ENCODE results near the gene RAB11FIP4.
"Not testable (repeated sequence)": the region's sequence is repeated elsewhere in the genome, so short reads cannot be mapped to it uniquely, and the experiment has no call there.

The RAB11FIP4 gene, protein sequence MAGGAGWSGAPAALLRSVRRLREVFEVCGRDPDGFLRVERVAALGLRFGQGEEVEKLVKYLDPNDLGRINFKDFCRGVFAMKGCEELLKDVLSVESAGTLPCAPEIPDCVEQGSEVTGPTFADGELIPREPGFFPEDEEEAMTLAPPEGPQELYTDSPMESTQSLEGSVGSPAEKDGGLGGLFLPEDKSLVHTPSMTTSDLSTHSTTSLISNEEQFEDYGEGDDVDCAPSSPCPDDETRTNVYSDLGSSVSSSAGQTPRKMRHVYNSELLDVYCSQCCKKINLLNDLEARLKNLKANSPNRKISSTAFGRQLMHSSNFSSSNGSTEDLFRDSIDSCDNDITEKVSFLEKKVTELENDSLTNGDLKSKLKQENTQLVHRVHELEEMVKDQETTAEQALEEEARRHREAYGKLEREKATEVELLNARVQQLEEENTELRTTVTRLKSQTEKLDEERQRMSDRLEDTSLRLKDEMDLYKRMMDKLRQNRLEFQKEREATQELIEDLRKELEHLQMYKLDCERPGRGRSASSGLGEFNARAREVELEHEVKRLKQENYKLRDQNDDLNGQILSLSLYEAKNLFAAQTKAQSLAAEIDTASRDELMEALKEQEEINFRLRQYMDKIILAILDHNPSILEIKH

DNA sequence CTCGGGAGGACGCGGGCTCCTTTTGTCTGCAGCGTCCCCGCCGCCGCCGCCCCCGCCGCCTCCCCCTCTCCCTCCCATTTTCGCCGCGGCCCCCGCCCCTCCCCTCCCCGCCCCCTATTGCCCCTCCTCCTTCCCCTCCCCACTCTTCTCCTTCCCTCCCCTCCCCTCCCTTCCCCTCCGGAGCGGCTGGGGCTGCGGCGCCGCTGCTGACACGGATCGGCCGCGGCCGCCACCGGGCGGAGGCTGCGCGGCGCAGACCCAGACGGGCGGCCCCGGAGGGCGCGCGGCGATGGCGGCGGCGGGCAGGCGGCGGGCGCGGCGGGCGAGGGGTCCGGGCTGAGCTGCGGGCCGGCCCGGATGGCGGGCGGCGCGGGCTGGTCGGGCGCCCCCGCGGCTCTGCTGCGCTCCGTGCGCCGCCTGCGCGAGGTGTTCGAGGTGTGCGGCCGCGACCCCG is at the start of gene RAB11FIP4:
Gene RAB11FIP4 (plus strand): TSS at position 180 of the 454 bp plus-strand sequence. CDS start 178 bp downstream, at position 358.
- no peak for DNase-seq (ENCODE audit: low read depth in 3 of 3, low spot score in 1 of 3)

DNA sequence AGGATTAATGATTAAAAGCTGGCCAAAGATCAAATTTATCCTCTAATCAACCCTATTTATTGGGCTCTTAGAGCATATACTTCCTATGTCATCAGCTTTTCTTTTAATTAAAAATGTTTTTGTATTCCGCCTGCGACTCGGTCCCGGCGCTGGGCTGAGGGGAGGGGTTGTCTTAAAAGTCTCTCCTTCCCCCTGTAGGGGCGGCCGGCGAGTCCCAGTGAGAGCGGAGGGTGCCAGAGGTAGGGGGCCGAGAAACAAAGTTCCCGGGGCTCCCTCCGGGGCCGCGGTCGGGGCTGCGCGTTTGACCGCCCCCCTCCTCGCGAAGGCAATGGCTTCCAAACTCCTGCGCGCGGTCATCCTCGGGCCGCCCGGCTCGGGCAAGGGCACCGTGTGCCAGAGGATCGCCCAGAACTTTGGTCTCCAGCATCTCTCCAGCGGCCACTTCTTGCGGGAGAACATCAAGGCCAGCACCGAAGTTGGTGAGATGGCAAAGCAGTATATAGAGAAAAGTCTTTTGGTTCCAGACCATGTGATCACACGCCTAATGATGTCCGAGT is 46.2 kb upstream of the RAB11FIP4 start:
- DNase-seq (ENCODE audit: low read depth in 3 of 3, low spot score in 1 of 3) = not testable (repeated sequence)

DNA sequence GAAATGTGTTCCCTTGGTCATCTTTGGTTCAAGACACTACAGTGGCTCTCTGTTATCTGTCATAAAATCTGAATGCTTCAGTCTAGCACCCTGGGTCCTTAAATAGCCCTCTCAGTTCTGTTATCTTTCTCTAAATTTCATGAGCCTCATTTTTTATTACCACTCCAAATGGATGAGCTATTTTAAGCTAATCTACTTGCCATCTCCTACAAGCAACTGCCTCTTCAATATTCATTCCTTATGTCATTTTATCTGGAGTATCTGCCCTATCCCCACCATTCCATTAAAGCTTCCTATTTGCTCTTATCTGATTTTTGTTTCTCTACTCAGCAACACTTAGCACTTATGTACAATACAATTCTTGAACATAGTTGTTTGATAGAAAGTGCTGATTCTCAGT is 42.0 kb upstream of the RAB11FIP4 start:
- DNase-seq (ENCODE audit: low read depth in 3 of 3, low spot score in 1 of 3) = no peak

DNA sequence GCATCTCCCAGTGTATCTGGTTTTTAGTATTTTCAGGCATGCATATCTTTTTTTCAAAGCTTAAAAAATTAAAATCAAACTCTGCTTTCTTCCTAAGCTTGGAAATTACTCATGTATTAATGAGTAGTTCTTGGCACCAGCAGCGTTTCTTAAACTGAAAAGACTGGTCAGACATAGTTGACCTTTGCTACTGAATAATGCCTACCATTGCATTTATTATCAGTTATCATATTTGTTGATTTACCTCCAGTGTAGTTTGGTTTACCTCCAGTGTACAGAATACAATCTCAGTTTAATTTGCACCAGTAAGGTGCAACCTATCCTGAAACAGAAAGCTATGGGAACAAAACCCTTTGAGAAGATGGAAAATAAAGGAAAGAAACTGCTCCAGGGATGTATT is 35.5 kb upstream of the RAB11FIP4 start:
- DNase-seq (ENCODE audit: low read depth in 3 of 3, low spot score in 1 of 3) = no peak

DNA sequence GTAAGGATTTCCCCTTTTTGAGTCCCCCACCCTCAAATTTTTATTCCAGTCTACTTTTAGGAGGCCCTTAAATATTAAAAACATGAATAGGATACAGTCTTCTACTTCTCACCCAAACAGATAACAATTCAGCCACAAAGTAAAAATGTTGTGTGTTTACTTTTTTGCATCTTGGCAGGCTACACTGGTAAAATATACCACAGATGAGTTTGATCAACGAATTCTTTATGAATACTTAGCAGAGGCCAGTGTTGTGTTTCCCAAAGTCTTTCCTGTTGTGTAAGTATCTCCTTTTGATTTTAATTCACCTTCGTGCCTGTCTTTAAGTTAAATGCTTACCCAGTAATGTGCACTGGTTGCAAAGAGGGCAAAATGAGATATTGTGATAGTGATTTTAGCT is 34.4 kb upstream of the RAB11FIP4 start:
- no peak for DNase-seq (ENCODE audit: low read depth in 3 of 3, low spot score in 1 of 3)

DNA sequence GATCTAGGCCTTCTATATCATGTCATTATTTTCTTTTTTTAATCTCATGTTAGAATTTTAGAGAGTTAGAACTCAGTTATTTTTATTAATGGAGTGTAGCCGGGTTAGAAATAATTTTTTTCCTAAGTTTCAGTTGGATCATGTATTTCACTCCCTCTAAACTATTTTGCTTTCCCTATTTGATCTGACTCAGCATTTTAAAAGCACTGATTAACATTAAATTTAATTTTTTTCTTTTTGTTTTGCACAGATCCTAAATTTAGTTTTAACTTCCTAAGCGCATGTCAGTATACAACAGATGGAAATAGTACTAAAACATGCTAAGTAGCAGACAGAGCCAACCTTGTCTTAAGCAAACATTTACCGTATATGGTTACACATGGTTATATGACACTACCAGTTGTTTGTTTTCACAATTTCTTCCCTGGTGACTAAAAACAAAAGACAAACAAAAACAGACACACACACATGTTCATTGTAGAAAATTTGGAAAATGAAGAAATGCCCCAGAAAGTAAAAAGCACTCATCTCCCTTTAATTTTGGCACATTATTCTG is 33.6 kb upstream of the RAB11FIP4 start:
- no peak for DNase-seq (ENCODE audit: low read depth in 3 of 3, low spot score in 1 of 3)

DNA sequence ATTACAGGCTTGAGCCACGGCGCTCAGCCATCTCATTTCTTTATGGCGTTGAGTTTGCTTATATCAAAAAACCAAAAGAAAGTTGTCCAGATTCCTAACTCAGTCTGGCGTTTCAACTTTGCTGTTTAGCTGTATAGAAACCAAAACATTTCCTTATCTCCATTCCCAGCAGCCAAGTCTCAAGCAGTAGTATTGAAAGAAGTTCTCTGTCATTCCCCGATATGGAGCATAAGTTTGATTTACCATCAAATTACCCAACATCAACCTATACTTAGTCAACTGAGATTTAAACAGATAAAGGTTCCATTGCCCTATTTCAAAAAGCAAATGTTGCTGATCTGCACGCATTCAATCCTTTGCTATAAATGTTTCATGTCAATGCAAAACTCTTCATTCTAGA is 27.5 kb upstream of the RAB11FIP4 start:
- DNase-seq (ENCODE audit: low read depth in 3 of 3, low spot score in 1 of 3) = no peak

DNA sequence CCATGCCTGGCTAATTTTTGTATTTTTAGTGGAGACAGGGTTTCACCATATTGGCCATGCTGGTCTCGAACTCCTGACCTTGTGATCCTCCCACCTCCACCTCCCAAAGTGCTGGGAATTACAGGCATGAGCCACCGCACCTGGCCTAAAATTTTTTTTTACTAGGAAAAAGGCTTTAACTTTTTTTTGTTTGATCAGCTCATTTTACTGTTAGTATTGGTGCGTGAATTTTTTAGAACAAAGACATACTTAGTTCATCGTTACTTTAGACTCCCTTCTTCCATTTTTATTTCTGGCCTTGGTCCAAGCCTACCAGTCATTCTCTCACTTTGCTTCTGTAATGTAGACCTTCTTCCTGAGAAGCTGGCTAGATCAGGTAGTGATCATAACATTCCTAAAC is 25.4 kb upstream of the RAB11FIP4 start:
- DNase-seq (ENCODE audit: low read depth in 3 of 3, low spot score in 1 of 3) = no peak

DNA sequence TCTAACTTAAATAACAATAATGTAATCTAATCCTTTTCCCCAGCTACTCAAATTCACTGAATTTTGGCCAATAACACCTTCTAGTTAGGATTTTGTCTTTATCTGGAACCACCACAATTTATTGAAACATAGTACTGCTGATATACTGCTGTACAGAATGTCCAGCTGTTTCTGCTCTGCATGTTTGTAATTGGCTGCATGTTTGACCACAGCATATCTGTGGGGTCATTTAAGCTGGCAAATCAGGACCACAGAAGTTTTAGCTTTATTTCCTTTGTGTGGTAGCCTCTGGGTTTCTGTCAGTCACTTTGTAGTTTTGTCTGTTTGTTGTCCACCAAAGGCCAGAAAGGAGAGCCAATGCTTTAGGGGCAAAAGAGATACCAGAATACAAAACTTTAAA is 22.2 kb upstream of the RAB11FIP4 start:
- DNase-seq (ENCODE audit: low read depth in 3 of 3, low spot score in 1 of 3) = no peak

DNA sequence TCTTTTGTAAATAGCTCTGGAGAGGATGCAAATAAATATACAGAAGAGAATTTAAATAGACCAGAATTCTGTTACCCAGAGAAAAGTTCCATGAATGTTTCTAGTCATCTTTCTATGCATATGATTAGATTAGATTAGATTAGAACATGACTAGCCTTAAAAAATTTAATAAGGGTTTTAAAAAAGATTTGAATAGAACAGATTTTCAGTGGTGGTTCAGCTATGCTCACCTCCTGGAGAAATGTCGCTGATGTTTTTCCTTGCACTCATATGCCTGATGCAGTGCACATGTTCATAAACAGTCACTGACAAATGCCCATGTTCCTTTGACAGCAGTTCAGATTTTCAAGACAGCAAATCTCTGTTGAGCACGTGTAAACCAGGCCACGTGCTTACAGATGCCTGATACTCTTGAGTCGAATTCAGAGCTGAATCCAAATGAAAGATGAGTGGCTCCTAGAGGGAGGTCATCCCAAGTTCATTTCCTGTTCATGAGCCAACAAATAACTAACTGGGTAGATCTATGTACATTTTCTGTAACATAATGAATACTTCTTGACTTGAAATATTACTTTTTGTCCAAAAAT is 19.9 kb upstream of the RAB11FIP4 start:
- DNase-seq (ENCODE audit: low read depth in 3 of 3, low spot score in 1 of 3) = no peak

DNA sequence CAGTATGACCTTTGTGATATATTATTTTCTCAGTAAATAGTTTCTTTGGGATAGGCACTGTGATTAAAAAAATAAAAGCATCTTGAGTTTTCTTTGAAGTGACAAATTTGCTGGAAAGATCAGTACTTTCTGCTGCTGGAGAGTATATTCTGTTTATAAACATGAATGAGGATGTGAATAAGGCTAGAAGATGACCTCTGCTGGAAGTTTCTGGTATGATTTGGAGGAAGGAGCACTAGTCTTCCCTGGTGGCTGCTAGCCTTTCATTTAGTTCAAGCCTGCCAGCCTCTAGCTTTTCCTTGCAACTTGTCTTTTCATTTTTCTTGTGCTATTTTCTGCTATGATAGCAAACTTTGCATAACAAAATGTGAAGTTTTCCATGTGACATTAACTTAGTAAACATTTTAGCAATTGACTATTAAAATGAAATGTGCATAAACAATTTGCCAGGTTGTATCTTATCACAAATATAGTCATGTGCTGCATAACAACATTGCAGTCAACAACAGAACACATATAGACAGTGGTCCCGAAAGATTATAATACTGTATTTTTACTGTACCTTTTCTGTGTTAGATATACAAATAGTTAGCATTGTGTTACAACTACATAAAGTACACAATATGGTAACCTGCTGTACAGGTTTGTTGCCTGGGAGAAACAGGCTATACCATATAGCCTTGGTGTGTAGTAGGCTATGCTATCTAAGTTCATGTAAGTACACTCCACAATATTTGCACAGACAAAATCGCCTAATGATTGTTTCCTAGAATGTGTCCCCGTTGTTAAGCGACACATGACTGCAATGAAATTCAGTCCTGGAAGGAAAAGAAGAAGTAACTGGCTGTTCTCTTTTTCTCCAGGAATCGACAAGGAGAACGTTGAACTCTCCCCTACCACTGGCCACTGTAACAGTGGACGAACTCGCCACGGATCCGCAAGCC is 18.1 kb upstream of the RAB11FIP4 start:
- no peak for DNase-seq (ENCODE audit: low read depth in 3 of 3, low spot score in 1 of 3)

DNA sequence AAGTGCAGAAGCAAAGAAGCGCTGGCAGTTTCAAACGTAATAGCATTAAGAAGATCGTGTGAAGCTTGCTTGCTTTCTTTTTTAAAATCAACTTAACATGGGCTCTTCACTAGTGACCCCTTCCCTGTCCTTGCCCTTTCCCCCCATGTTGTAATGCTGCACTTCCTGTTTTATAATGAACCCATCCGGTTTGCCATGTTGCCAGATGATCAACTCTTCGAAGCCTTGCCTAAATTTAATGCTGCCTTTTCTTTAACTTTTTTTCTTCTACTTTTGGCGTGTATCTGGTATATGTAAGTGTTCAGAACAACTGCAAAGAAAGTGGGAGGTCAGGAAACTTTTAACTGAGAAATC is 17.4 kb upstream of the RAB11FIP4 start:
- DNase-seq (ENCODE audit: low read depth in 3 of 3, low spot score in 1 of 3) = no peak

DNA sequence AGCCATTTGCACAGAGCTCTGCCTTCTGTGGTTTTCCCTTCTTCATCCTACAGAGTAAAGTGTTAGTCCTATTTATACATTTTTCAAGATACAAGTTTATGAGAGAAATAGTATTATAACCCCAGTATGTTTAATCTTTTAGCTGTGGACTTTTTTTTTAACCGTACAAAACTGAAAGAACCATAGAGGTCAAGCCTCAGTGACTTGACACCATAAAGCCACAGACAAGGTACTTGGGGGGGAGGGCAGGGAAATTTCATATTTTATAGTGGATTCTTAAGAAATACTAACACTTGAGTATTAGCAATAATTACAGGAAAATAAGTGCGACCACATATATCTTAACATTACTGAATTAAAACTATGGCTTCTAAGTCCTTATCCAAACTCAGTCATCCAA is 17.0 kb upstream of the RAB11FIP4 start:
- DNase-seq (ENCODE audit: low read depth in 3 of 3, low spot score in 1 of 3) = no peak

DNA sequence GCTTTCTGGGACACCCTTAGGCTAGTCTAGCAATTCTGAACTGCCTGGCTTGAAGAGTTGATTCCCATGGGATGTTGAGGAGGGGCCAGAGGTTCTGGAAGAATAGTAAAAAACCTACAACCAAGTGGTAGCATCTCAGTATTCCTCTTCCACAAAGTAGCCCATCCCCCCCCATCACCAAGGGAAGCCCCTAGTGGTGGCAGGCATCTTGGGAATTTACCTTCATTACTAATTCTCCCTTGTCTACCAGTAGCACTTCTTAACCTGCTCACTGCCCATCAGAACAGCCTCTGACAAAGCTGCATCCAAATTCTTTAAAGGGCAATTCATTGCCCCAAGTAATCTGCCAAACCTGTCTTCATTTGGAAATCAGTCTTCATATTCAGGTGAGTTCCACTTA is 12.8 kb upstream of the RAB11FIP4 start:
- no peak for DNase-seq (ENCODE audit: low read depth in 3 of 3, low spot score in 1 of 3)

DNA sequence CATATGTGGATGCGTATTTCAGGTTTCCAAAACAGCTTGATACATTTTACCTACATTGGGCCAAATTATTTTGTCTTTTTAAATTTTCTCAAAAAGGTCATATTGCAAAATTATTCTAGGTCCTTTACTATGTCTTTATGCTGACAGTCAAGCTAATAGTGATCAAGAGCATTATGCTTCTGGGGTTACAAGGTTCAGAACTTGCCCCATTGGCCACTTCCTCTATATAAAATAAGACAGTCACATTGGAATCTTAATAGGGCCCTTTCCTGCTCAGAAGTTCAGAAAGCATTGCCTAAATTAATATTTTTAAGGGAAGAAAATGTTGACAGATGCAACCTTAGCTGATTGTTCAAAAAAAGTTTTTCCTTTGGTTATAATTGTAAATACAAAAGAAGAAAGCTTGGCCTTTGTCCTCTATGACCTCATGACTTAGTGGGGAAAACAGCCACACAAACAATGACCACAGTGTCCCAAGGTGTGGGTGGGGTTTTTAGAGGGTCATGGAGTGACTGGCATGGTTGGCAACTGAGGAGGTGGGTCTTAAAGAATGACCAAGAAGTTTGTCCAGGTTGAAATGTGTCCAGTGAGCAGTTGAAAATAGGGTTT is 11.8 kb upstream of the RAB11FIP4 start:
- no peak for DNase-seq (ENCODE audit: low read depth in 3 of 3, low spot score in 1 of 3)

DNA sequence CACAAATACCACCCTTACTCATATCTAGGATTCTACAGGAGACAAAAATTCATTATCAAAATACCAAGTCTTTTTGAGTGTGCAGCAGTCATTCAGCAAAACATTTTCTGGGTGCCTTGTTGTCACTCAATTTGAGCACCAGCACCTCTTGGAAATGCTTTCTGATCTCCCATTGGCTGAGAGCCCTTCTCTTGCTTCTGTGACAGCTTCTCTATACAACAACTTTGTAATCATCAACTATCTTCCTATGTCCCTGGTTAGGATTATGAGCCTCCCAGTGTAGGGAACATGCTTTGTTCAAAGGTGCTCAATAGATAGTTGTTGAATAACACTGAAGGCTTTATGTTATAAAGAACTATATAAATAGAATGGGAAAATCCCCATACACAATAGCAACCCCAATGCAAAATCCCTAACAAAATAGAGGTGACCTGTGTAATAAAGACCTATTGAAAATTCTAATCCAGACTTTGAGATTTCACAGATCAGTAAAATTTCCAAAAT is 10.3 kb upstream of the RAB11FIP4 start:
- DNase-seq (ENCODE audit: low read depth in 3 of 3, low spot score in 1 of 3) = no peak

DNA sequence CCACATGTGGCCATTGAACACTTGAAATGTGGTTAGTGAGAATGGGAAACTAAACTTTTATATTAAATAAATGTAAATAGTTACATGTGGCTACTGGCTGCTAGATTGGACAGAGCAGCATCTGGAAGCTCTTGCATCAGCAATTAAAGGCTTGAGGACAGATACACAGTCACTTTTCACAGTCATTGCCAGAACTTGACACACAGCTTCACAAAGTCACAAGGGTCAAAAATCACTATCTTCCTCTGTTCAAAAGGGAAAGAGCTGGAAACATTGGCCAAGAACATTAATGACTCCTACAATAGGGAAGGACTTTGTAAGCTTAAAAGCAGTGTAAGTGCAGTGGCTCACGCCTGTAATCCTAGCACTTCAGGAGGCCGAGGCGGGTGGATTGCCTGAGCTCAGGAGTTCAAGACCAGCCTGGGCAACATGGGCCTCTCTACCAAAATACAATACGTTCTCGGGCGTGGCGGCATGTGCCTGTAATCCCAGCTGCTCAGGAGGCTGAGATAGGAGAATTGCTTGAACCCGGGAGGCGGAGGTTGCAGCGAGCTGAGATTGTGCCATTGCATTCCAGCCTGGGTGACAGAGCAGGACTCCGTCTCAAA is 8.7 kb upstream of the RAB11FIP4 start:
- DNase-seq (ENCODE audit: low read depth in 3 of 3, low spot score in 1 of 3) = not testable (repeated sequence)

DNA sequence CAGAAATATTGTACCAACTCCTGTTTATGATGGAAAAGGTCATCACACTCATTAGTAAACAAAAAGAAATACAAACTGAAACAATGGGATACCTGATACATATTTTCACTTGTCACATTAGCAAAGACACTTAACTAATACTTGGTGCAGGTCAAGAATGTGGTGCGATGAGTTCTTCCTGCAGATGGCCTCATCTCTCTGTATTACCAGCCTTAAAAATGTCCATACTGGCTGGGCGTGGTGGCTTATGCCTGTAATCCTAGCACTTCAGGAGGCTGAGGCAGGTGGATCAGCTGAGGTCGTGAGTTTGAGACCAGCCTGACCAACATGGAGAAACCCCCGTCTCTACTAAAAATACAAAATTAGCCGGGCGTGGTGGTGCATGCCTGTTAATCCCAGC is 8.0 kb upstream of the RAB11FIP4 start:
- DNase-seq (ENCODE audit: low read depth in 3 of 3, low spot score in 1 of 3) = not testable (repeated sequence)

DNA sequence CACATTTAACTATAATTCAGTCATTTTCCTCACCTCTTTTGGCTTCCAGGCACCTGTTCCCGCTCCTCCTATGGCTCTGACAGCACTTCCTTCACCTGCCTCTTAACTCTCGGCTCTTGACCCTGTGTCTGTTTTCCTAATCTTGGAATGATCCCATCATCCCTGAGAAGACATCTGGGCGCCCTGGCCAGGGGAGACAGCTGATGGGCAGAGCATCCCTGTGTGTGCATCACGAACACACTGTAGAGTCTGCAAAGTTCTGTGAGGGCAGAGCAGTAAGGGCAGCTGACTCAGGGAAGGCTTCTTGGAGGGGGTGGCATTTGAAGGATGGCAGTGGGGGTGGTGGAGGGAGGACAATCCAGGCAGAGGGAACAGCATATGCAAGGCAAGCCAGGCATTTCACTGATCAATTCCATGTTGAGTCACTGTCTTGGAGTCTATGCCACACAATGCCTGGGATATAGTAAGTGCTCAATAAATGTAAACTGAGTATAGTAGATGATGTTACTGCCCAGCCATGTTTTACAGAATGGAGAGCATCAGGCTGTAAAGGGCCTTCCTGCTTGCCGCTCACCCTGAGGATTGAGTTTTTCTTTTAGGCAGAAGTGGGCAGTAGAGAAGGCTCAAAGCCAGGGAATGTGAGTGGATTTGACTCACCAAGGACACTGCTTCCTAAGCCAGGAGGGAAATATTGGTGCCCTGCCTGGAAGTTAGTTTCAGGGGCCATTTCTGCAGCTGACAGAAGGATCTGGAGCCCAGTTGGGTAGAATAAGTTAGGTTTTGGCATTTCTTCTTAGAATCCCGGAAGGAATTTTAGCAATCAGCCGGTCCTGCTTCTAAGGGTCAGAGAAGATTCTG is 5.8 kb upstream of the RAB11FIP4 start:
- no peak for DNase-seq (ENCODE audit: low read depth in 3 of 3, low spot score in 1 of 3)

Measured in stimulated activated CD4-positive, alpha-beta T cell treated with anti-CD3 and anti-CD28 coated beads, TNF-alpha, amount 100 ng/mL, for 1 hour (primary cell).